Keratinocyte (primary cell): ENCODE data around the gene TAMALIN. TPM values are rescaled to one million over a fixed set of nuclear protein-coding genes. Genes with fewer than 3 reads are reported as not detected.

ENCODE experiments used
- DNase-seq: peaks from one replicate; pipeline ENCODE4 v3.0.0-alpha.2; 2011; ENCODE audit warnings: low read depth, missing footprints, low spot score
- FAIRE-seq: peaks from 2 replicates; lab custom pipeline; 2011; peaks lifted over from hg19 to GRCh38; lab: Jason Lieb, UNC
- H2AFZ ChIP-seq: 2 replicates; pipeline ENCODE4 v1.6.0; 2012; ENCODE audit warnings: low read length, control low read depth, inconsistent platforms; ENCODE audit not compliant: control insufficient read depth
- H3K27ac ChIP-seq: 2 replicates; pipeline ENCODE4 v1.5.1; 2011; ENCODE audit warnings: low read length; ENCODE audit not compliant: control insufficient read depth, insufficient read depth
- H3K27me3 ChIP-seq: 3 replicates; pipeline ENCODE4 v1.6.0; 2011; ENCODE audit warnings: low read length; ENCODE audit not compliant: control insufficient read depth, insufficient read depth; ENCODE audit errors: extremely low read depth
- H3K36me3 ChIP-seq, 2 experiments: 2 replicates in 1 of 2; 3 replicates in 1 of 2; pipeline ENCODE4 v1.5.1; 2011; ENCODE audit warnings: low read length in 2 of 2, mild to moderate bottlenecking in 1 of 2; ENCODE audit not compliant: control insufficient read depth in 2 of 2, insufficient read depth in 2 of 2; ENCODE audit errors: extremely low read depth in 1 of 2
- H3K4me1 ChIP-seq: 3 replicates; pipeline ENCODE4 v1.5.1; 2011; ENCODE audit warnings: low read length; ENCODE audit not compliant: control insufficient read depth, insufficient read depth; ENCODE audit errors: extremely low read depth
- H3K4me2 ChIP-seq: 3 replicates; pipeline ENCODE4 v1.6.0; 2011; ENCODE audit warnings: low read depth, low read length; ENCODE audit not compliant: control insufficient read depth, insufficient read depth; ENCODE audit errors: extremely low read depth
- H3K4me3 ChIP-seq, 3 experiments: fragments of 200-600 bp in 1 of 3; sonication (generic) in 1 of 3; 2 replicates in 2 of 3; 3 replicates in 1 of 3; pipeline ENCODE4 v1.5.1; 2011 to 2016; ENCODE audit warnings: low read length in 3 of 3, mild to moderate bottlenecking in 3 of 3, control low read depth in 2 of 3, inconsistent platforms in 1 of 3, low read depth in 1 of 3, mixed read lengths in 1 of 3, mixed run types in 1 of 3, moderate library complexity in 1 of 3; ENCODE audit not compliant: control insufficient read depth in 2 of 3, insufficient read depth in 2 of 3; ENCODE audit errors: extremely low read depth in 1 of 3
- H3K79me2 ChIP-seq: 2 replicates; pipeline ENCODE4 v1.6.0; 2012; ENCODE audit warnings: low read length; ENCODE audit not compliant: control insufficient read depth, insufficient read depth
- H3K9ac ChIP-seq: 3 replicates; pipeline ENCODE4 v1.6.0; 2011; ENCODE audit warnings: low read length; ENCODE audit not compliant: control insufficient read depth, insufficient read depth; ENCODE audit errors: extremely low read depth
- H3K9me1 ChIP-seq: 3 replicates; pipeline ENCODE4 v1.6.0; 2011; ENCODE audit warnings: low read length; ENCODE audit not compliant: control insufficient read depth, insufficient read depth; ENCODE audit errors: extremely low read depth
- H3K9me3 ChIP-seq: 2 replicates; pipeline ENCODE4 v1.5.1; 2012; ENCODE audit warnings: low read depth, low read length; ENCODE audit not compliant: control insufficient read depth
- H4K20me1 ChIP-seq: 3 replicates; pipeline ENCODE4 v1.6.0; 2011; ENCODE audit warnings: low read length; ENCODE audit not compliant: control insufficient read depth, insufficient read depth; ENCODE audit errors: extremely low read depth
- CTCF ChIP-seq, 3 experiments: IDR thresholded peaks in 1 of 3; conservative IDR thresholded peaks in 1 of 3; optimal IDR thresholded peaks in 1 of 3; 2 replicates in 2 of 3; 3 replicates in 1 of 3; pipeline versions ENCODE3 to v1.5.1; 2011; ENCODE audit warnings: low read length in 3 of 3, mild to moderate bottlenecking in 3 of 3, moderate library complexity in 2 of 3, control low read depth in 1 of 3, inconsistent platforms in 1 of 3; ENCODE audit not compliant: insufficient read depth in 2 of 3; ENCODE audit errors: extremely low read depth in 1 of 3
- EZH2 ChIP-seq: IDR thresholded peaks from one replicate; pipeline ENCODE4 v1.6.1; 2012; ENCODE audit warnings: inconsistent platforms, mild to moderate bottlenecking, low read length, moderate library complexity
- dilution Hi-C: fragments of 300-500 bp; cut with MboI; formaldehyde crosslinking; loops from one replicate; pipeline ENCODE4 v1.7.0; 2020; ENCODE audit warnings: low sequenced_read_pairs; ENCODE audit not compliant: extremely low pct_ligation_motif_present
- polyA plus RNA-seq, 5 experiments: library from polyadenylated mRNA; depleted of rRNA in 3 of 5; stranded (reverse) in 3 of 5; stranded (forward) in 1 of 5; unstranded in 1 of 5; fragments of >200 nt; gene quantifications; 1 replicate in 1 of 5; 2 replicates in 3 of 5; 3 replicates in 1 of 5; pipeline versions ENCODE4 v1.2.1 to v1.2.3, GENCODE V29; 2011 to 2012; ENCODE audit warnings: missing spikeins in 2 of 5, low read depth in 1 of 5, low replicate concordance in 1 of 5

The TAMALIN gene
- polyA plus RNA-seq, 1 donor (not counting 4 experiments of a cell fraction or from before 2014, with no cell fraction given) = 0.54 TPM

- no peaks in the 10 kb centered on the region for H4K20me1 ChIP-seq
- H3K9me3 ChIP-seq = no peaks in the 10 kb centered on the region
- H3K9me1 ChIP-seq = no peaks in the 10 kb centered on the region
- H3K27ac ChIP-seq = no peak overlapping the region
- FAIRE-seq = no peak
- H3K9ac ChIP-seq = no peak overlapping the region
- no peak overlapping the region for H2AFZ ChIP-seq
- no peak for DNase-seq
- peaks cover 12% of the 10 kb centered on the region for H3K4me1 ChIP-seq
- dilution Hi-C loops = no loop called here
- TF ChIP-seq CTCF (optimal IDR thresholded peaks at IDR 0.05 in 1 of 3, IDR thresholded peaks at IDR 0.05 in 1 of 3, conservative IDR thresholded peaks at IDR 0.05 in 1 of 3; ENCODE audit: extremely low read depth in 1 of 3, insufficient read depth in 2 of 3, low read length in 3 of 3) (no peak), EZH2 (no peak)
- H3K4me3 ChIP-seq = no peak overlapping the region
- no peak overlapping the region for H3K4me2 ChIP-seq
- H3K36me3 ChIP-seq = no peaks in the 10 kb centered on the region
- H3K27me3 ChIP-seq = no peaks in the 10 kb centered on the region
- H3K79me2 ChIP-seq = no peaks in the 10 kb centered on the region
Measured at GRCh38 chr12:52046859-52047258, 40.1 kb downstream of the TAMALIN start.

- no peak for TF ChIP-seq CTCF (optimal IDR thresholded peaks at IDR 0.05 in 1 of 3, IDR thresholded peaks at IDR 0.05 in 1 of 3, conservative IDR thresholded peaks at IDR 0.05 in 1 of 3; ENCODE audit: extremely low read depth in 1 of 3, insufficient read depth in 2 of 3, low read length in 3 of 3)
- TF ChIP-seq EZH2 = no peak
- FAIRE-seq (no peak), DNase-seq (no peak)
- Histone ChIP-seq H3K9me1 (no peaks in the 10 kb centered on the region), H3K79me2 (no peaks in the 10 kb centered on the region), H3K9me3 (no peaks in the 10 kb centered on the region), H3K36me3 (no peaks in the 10 kb centered on the region), H3K4me3 (no peak overlapping the region), H3K27me3 (no peaks in the 10 kb centered on the region), H3K4me1 (peaks cover 23% of the 10 kb centered on the region), H3K27ac (no peak overlapping the region), H3K4me2 (no peak overlapping the region), H3K9ac (no peak overlapping the region), H4K20me1 (no peaks in the 10 kb centered on the region), H2AFZ (no peak overlapping the region)
- dilution Hi-C loops = no loop called here
Measured at GRCh38 chr12:52049286-52049685, 42.5 kb downstream of the TAMALIN start.
